GM19438 (cell line): ENCODE measurements around the gene ACTN4.

ENCODE experiments used
- ATAC-seq: cut with Tn5 transposase; IDR thresholded peaks from one replicate; pipeline ENCODE4 v1.9.1; 2021; ENCODE audit warnings: low read depth; ENCODE audit not compliant: unreplicated experiment

Gene ACTN4

GRCh38 chr19:38676878-38677646 lies 29.6 kb downstream of the ACTN4 start:
- no peak for ATAC-seq

GRCh38 chr19:38678217-38678890 lies 30.9 kb downstream of the ACTN4 start:
- no peak for ATAC-seq

- ATAC-seq, result no peak
These were observed 31.5 kb downstream of the ACTN4 start for GRCh38 chr19:38678891-38679494.

GRCh38 chr19:38679839-38680238 lies 32.4 kb downstream of the ACTN4 start:
- no peak for ATAC-seq

- no peak for ATAC-seq
These were observed 34.9 kb downstream of the ACTN4 start for GRCh38 chr19:38682195-38682867.

GRCh38 chr19:38682872-38683392 lies 35.5 kb downstream of the ACTN4 start:
- no peak for ATAC-seq

GRCh38 chr19:38683393-38684077 lies 36.1 kb downstream of the ACTN4 start:
- ATAC-seq, result no peak

GRCh38 chr19:38684078-38684861 lies 36.8 kb downstream of the ACTN4 start:
- no peak for ATAC-seq

GRCh38 chr19:38684862-38685665 lies 37.6 kb downstream of the ACTN4 start:
- ATAC-seq, result no peak

GRCh38 chr19:38685666-38686529 lies 38.4 kb downstream of the ACTN4 start:
- no peak for ATAC-seq

GRCh38 chr19:38686530-38686888 lies 39.1 kb downstream of the ACTN4 start:
- no peak for ATAC-seq

GRCh38 chr19:38687837-38688378 lies 40.5 kb downstream of the ACTN4 start:
- no peak for ATAC-seq

- no peak for ATAC-seq
These were observed 42.7 kb downstream of the ACTN4 start for GRCh38 chr19:38690146-38690545.

GRCh38 chr19:38690832-38691231 lies 43.4 kb downstream of the ACTN4 start:
- ATAC-seq, result no peak

- no peak for ATAC-seq
These were observed 44.5 kb downstream of the ACTN4 start for GRCh38 chr19:38691938-38692457.

- ATAC-seq, result no peak
These were observed 45.3 kb downstream of the ACTN4 start for GRCh38 chr19:38692458-38693379.
